ENCODE measurements around the gene SLC50A1.

DNA sequence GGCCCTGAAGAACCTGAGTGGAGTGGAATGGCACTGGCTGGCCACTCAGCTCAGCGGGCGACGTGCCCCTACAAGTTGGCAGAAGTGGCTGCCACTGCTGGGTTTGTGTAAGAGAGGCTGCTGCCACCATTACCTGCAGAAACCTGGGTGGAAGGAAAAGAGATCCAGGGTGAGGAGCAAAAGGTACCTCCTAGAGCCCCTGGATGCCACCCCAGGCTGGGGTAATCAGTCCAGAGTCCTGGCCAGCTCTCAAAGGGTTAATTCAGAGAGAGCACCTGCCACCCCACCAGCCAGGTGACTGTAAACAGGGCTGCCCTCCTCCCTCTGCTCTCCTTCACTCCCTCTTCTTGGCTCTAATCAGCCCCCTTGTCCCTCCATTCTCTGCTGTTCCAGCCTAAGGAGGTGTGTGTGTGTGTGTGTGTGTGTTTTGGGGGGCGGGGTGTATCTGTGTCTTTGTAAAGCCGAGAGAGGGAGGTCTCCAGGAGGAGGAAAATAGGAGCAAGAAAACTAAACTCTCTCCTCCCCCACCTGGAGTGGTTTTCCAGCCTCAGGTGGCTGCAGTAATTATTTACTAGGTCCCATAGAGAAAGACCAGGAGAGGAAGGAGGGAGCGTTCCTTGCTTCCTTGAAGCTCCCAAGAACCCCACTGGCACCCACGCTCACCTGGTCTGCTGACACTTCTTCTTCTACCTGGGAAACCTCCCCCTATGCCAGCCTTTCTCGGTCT, 50.6 kb downstream of the SLC50A1 start:
- TF ChIP-seq POLR2A (conservative IDR thresholded peaks at IDR 0.05): no peak
- TF ChIP-seq YY1 (IDR thresholded peaks at IDR 0.05; ENCODE audit: borderline replicate concordance in 1 of 3, control insufficient read depth in 1 of 3, extremely low read depth in 1 of 3, insufficient read depth in 3 of 3, insufficient read length in 1 of 3, insufficient replicate concordance in 2 of 3, low read depth in 1 of 3, low read length in 2 of 3): no peak
- no peak for TF ChIP-seq MAFF (IDR thresholded peaks at IDR 0.05; ENCODE audit: low read length)
- TF ChIP-seq NFXL1 (CRISPR knock-in tag; IDR thresholded peaks at IDR 0.05): no peak
- no peak for TF ChIP-seq FIP1L1 (IDR thresholded peaks at IDR 0.05; ENCODE audit: low read depth, low read length, poor library complexity, severe bottlenecking)
- no peak for TF ChIP-seq NFIC (IDR thresholded peaks at IDR 0.05)

Data from K562 (cell line).